ENCODE data around the gene GABRG3.

- TF ChIP-seq CTCF (IDR thresholded peaks at IDR 0.05), result no peak
- no peak for TF ChIP-seq POLR2A (IDR thresholded peaks at IDR 0.05)
These were observed 567.3 kb downstream of the GABRG3 start for GRCh38 chr15:27538325-27538724.
